Measurements from ENCODE around the gene CTDSPL.

DNA sequence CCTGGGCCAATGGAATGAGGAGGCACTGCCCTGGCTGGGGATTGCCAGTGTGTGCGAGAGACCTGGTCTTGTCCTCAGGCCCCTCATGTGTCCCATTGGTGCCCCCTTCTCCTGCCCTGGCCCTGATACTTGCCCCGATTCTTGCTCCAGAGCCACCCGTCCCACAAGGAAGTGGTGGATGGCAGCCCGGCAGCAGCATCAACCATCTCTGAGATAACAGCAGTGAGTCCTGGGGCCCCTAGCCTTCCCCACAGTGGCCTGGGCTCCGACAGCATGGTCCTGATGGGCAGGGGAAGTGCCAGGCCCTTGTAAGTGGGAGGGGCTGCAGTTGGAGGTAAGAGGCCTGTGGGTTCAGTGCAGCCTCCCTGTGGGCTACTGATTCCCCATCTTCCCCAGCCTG is 144.4 kb downstream of the CTDSPL start:
- TF ChIP-seq POLR2A (IDR thresholded peaks at IDR 0.05; ENCODE audit: low read depth, low read length) (no peak), POLR2AphosphoS5 (IDR thresholded peaks at IDR 0.05; ENCODE audit: low read depth, low read length) (no peak)

All from GM12892 (cell line).